OCI-LY7 (cell line): ENCODE results near the gene CEP63. TPM values are rescaled to one million over a fixed set of nuclear protein-coding genes. Genes with fewer than 3 reads are reported as not detected.

Experiments
- BruUV-seq: library from RNA; stranded (reverse); fragments of 400-500 nt; replicated peaks from 2 replicates; lab custom pipeline; 2021; lab: Mats Ljungman, UMichigan
- CTCF ChIA-PET: fragments of 300-600 bp; sonication (Branson Sonifier 250); formaldehyde crosslinking; loops from one replicate; lab custom pipeline; 2022; ENCODE audit warnings: antibody characterized with exemption; ENCODE audit not compliant: unreplicated experiment; lab: Charles Lee
- POLR2A ChIA-PET: fragments of 300-600 bp; sonication (Branson Sonifier 250); formaldehyde crosslinking; loops from one replicate; lab custom pipeline; 2022; ENCODE audit warnings: antibody characterized with exemption; lab: Charles Lee
- DNase-seq: peaks from one replicate; pipeline ENCODE4 v3.0.0-alpha.2; 2015; ENCODE audit warnings: low spot score
- H2AFZ ChIP-seq: fragments of 200-600 bp; sonication (generic), shearing (Covaris generic); 2 replicates; pipeline ENCODE4 v1.6.1; 2014; ENCODE audit warnings: mild to moderate bottlenecking, antibody characterized with exemption, low read length, moderate library complexity
- H3K27ac ChIP-seq: fragments of 200-600 bp; sonication (generic); 2 replicates; pipeline ENCODE4 v1.5.1; 2014; ENCODE audit warnings: mixed run types, low read depth, mild to moderate bottlenecking, moderate library complexity, low read length, inconsistent platforms; ENCODE audit not compliant: poor library complexity, severe bottlenecking
- H3K36me3 ChIP-seq: fragments of 200-600 bp; sonication (generic); 2 replicates; pipeline ENCODE4 v1.6.1; 2014; ENCODE audit warnings: mild to moderate bottlenecking, antibody characterized with exemption, low read length, moderate library complexity, mixed read lengths; ENCODE audit not compliant: insufficient read depth
- H3K4me1 ChIP-seq: fragments of 200-600 bp; sonication (generic); 2 replicates; pipeline ENCODE4 v1.5.1; 2014; ENCODE audit warnings: mild to moderate bottlenecking, low read length; ENCODE audit not compliant: insufficient read depth, poor library complexity, severe bottlenecking
- H3K4me2 ChIP-seq: fragments of 200-600 bp; sonication (generic); 2 replicates; pipeline ENCODE4 v1.6.1; 2014; ENCODE audit warnings: mild to moderate bottlenecking, low read length
- H3K4me3 ChIP-seq: fragments of 200-600 bp; sonication (generic); 2 replicates; pipeline ENCODE4 v1.5.1; 2014; ENCODE audit warnings: mild to moderate bottlenecking, low read depth, low read length; ENCODE audit not compliant: poor library complexity, severe bottlenecking
- H3K79me2 ChIP-seq: fragments of 200-600 bp; sonication (generic); 2 replicates; pipeline ENCODE4 v1.6.1; 2016; ENCODE audit warnings: low read depth, mild to moderate bottlenecking, low read length, moderate library complexity, mixed read lengths; ENCODE audit not compliant: insufficient read depth
- H3K9me2 ChIP-seq: fragments of 200-600 bp; sonication (generic); 2 replicates; pipeline ENCODE4 v1.6.1; 2016; ENCODE audit warnings: mild to moderate bottlenecking, low read length, mixed read lengths; ENCODE audit not compliant: insufficient read depth
- H3K9me3 ChIP-seq: fragments of 200-600 bp; sonication (generic); 2 replicates; pipeline ENCODE4 v1.6.1; 2014; ENCODE audit warnings: mild to moderate bottlenecking, mixed run types, low read length, mixed read lengths
- H4K20me1 ChIP-seq: fragments of 200-600 bp; sonication (generic); 2 replicates; pipeline ENCODE4 v1.6.1; 2014; ENCODE audit warnings: mild to moderate bottlenecking, antibody characterized with exemption, low read length, moderate library complexity, mixed read lengths; ENCODE audit not compliant: insufficient read depth
- EZH2phosphoT487 ChIP-seq: fragments of 200-600 bp; sonication (generic); IDR thresholded peaks from 2 replicates; pipeline ENCODE4 v1.6.1; 2018; ENCODE audit warnings: low read depth, borderline replicate concordance, mild to moderate bottlenecking, mixed run types, antibody characterized with exemption, low read length, moderate library complexity, mixed read lengths
- intact Hi-C: fragments of 100-400 bp; cut with micrococcal nuclease; formaldehyde crosslinking; loops from one replicate; pipeline ENCODE4 v1.10.0; 2022; ENCODE audit not compliant: unreplicated experiment
- total RNA-seq, 2 experiments: library from RNA; depleted of rRNA in 1 of 2; stranded (reverse); fragments of >200 nt in 1 of 2; shearing (Covaris generic) in 1 of 2; gene quantifications; 2 replicates each; pipeline ENCODE4 v1.2.3, GENCODE V29; 2014 to 2022
- TF ChIP-seq, protein P1 (sequence below): fragments of 200-600 bp; sonication (generic); conservative IDR thresholded peaks from 2 replicates; pipeline ENCODE4 v1.5.1; 2014; ENCODE audit warnings: mild to moderate bottlenecking, antibody characterized with exemption, low read length, moderate library complexity, mixed read lengths

Gene CEP63
- total RNA-seq, 2 experiments from 2014 or later = 42.8 to 45.7 TPM

DNA sequence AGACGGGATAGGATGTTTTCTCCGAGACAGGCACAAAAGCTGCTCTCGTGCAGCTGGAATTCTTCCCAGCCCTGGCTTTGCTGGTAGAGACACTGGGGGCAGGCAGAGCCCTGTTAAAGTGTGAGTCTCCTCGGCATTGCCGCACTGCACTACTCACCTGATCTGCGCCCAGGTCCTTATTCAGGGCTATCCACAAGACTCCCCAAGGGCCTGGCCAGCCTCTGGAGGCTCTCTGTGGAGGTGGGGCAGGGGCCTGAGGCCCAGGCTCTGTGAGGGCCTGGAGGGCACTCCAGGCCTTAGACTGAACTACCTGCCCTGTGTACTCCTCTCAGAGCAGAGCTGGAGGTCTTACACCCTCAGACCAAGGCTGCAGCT, 116.6 kb downstream of the CEP63 start:
- no peak overlapping the region for H3K4me2 ChIP-seq
- no peak for DNase-seq
- CTCF ChIA-PET = no interaction called here
- no peaks in the 10 kb centered on the region for H3K79me2 ChIP-seq
- H3K27ac ChIP-seq = no peak overlapping the region
- no peaks in the 10 kb centered on the region for H3K36me3 ChIP-seq
- TF ChIP-seq, protein P1, sequence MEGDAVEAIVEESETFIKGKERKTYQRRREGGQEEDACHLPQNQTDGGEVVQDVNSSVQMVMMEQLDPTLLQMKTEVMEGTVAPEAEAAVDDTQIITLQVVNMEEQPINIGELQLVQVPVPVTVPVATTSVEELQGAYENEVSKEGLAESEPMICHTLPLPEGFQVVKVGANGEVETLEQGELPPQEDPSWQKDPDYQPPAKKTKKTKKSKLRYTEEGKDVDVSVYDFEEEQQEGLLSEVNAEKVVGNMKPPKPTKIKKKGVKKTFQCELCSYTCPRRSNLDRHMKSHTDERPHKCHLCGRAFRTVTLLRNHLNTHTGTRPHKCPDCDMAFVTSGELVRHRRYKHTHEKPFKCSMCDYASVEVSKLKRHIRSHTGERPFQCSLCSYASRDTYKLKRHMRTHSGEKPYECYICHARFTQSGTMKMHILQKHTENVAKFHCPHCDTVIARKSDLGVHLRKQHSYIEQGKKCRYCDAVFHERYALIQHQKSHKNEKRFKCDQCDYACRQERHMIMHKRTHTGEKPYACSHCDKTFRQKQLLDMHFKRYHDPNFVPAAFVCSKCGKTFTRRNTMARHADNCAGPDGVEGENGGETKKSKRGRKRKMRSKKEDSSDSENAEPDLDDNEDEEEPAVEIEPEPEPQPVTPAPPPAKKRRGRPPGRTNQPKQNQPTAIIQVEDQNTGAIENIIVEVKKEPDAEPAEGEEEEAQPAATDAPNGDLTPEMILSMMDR = no peak
- no peak for TF ChIP-seq EZH2phosphoT487
- no peaks in the 10 kb centered on the region for H3K9me2 ChIP-seq
- H4K20me1 ChIP-seq = no peaks in the 10 kb centered on the region
- POLR2A ChIA-PET = no interaction called here
- no peaks in the 10 kb centered on the region for H3K4me1 ChIP-seq
- no peaks in the 10 kb centered on the region for H3K9me3 ChIP-seq
- intact Hi-C loops = loop anchor here (10.0 kb wide), 1 partner anchor 152 kb away; no protein-coding TSS in a partner anchor
- H3K4me3 ChIP-seq = no peak overlapping the region
- no TSS peak for BruUV-seq
- H2AFZ ChIP-seq = no peak overlapping the region

DNA sequence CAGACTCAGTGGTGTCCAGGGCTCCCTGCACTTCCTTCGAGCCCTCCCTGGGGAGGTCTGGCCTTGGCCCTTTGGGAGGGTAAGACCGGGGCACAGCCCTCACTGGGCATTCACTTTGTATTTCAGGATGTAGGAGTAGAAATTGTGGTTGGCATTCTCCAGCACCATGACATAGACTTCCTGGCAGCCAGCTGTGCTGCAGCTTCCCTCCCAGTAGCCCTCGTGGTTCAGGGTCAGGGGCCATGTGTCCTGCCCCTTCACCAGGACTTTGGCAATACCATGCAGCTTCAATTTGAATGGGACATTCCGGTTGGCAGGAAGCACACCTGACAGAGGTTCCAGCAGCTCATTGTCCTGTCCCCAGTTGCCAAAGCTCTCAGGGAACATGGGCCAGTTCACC, 117.6 kb downstream of the CEP63 start:
- no peaks in the 10 kb centered on the region for H3K9me2 ChIP-seq
- intact Hi-C loops = loop anchor here (10.0 kb wide), 1 partner anchor 151 kb away; no protein-coding TSS in a partner anchor
- H3K4me1 ChIP-seq = no peaks in the 10 kb centered on the region
- no peaks in the 10 kb centered on the region for H3K79me2 ChIP-seq
- H3K36me3 ChIP-seq = no peaks in the 10 kb centered on the region
- POLR2A ChIA-PET = no interaction called here
- H3K4me2 ChIP-seq = no peak overlapping the region
- TF ChIP-seq, protein P1 = no peak
- no peak for TF ChIP-seq EZH2phosphoT487
- CTCF ChIA-PET = no interaction called here
- no peak overlapping the region for H3K4me3 ChIP-seq
- H3K9me3 ChIP-seq = no peaks in the 10 kb centered on the region
- no TSS peak for BruUV-seq
- no peaks in the 10 kb centered on the region for H4K20me1 ChIP-seq
- H3K27ac ChIP-seq = no peak overlapping the region
- H2AFZ ChIP-seq = no peak overlapping the region
- DNase-seq = no peak

DNA sequence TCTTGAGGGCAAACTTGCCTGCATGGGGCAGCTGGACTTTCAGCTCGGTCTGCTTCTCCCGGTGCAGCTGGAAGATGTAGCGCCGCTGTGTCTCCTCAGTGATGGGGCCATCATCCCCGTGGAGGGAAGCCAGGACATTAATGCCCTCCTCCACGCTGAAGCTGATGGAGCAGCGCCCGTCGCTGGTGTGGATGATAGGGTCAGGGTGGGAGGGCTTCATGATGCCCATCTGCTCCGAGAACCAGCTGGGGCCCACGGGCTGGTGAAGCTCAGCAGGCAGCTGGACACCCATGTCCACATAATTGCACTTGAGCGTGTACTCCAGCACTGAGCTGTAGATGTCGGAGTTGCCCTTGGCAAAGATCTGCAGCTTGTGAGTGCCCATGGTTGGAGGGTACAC, 118.1 kb downstream of the CEP63 start:
- TF ChIP-seq, protein P1 = no peak
- TF ChIP-seq EZH2phosphoT487 = no peak
- Histone ChIP-seq H3K36me3 (no peaks in the 10 kb centered on the region), H3K79me2 (no peaks in the 10 kb centered on the region), H3K27ac (no peak overlapping the region), H3K4me3 (no peak overlapping the region), H2AFZ (no peak overlapping the region), H3K9me2 (no peaks in the 10 kb centered on the region), H3K4me2 (no peak overlapping the region), H3K9me3 (no peaks in the 10 kb centered on the region), H3K4me1 (no peaks in the 10 kb centered on the region), H4K20me1 (no peaks in the 10 kb centered on the region)
- POLR2A ChIA-PET = interaction anchor here (0.5 kb wide), 1 partner anchor 220 kb away, joined by 5 read pairs; no protein-coding TSS in a partner anchor
- DNase-seq = no peak
- CTCF ChIA-PET = no interaction called here
- BruUV-seq = no TSS peak
- intact Hi-C loops = loop anchor here (10.0 kb wide), 1 partner anchor 151 kb away; no protein-coding TSS in a partner anchor
